GM23338 (cell line): ENCODE data around the gene VMAC. TPM values are rescaled to one million over a fixed set of nuclear protein-coding genes. Genes with fewer than 3 reads are reported as not detected.

ENCODE experiments used
- ATAC-seq: fragments of 200-7000 bp; cut with Tn5 transposase; 3 replicates; pipeline ENCODE4 v1.9.1; 2020
- DNase-seq: peaks from one replicate; pipeline ENCODE4 v3.0.0-alpha.2; 2015; ENCODE audit warnings: low spot score
- H2AFZ ChIP-seq: fragments of 200-600 bp; sonication (generic); 2 replicates; pipeline ENCODE4 v1.8.0; 2016; ENCODE audit warnings: antibody characterized with exemption, mild to moderate bottlenecking, moderate library complexity
- H3F3A ChIP-seq: fragments of 200-600 bp; sonication (generic); replicated peaks from 2 replicates; pipeline ENCODE4 v1.8.0; 2017; ENCODE audit warnings: antibody characterized with exemption, mixed run types, low read depth
- H3K27ac ChIP-seq: fragments of 200-600 bp; sonication (generic); 2 replicates; pipeline ENCODE4 v1.6.1; 2016; ENCODE audit warnings: low read depth
- H3K27me3 ChIP-seq: fragments of 200-600 bp; sonication (generic); 2 replicates; pipeline ENCODE4 v1.8.0; 2016; ENCODE audit warnings: mild to moderate bottlenecking, mixed run types, moderate library complexity; ENCODE audit not compliant: insufficient read depth
- H3K36me3 ChIP-seq: fragments of 200-600 bp; sonication (generic); 2 replicates; pipeline ENCODE4 v1.8.0; 2016; ENCODE audit warnings: mild to moderate bottlenecking; ENCODE audit not compliant: insufficient read depth
- H3K4me1 ChIP-seq: fragments of 200-600 bp; sonication (generic); 2 replicates; pipeline ENCODE4 v1.8.0; 2016; ENCODE audit warnings: mild to moderate bottlenecking, moderate library complexity; ENCODE audit not compliant: insufficient read depth
- H3K4me2 ChIP-seq: fragments of 200-600 bp; sonication (generic); 2 replicates; pipeline ENCODE4 v1.7.1; 2017; ENCODE audit warnings: mixed run types
- H3K4me3 ChIP-seq: fragments of 200-600 bp; sonication (generic); 2 replicates; pipeline ENCODE4 v1.6.1; 2016; ENCODE audit warnings: mixed run types
- H3K79me2 ChIP-seq: fragments of 200-600 bp; sonication (generic); replicated peaks from 2 replicates; pipeline ENCODE4 v1.8.0; 2017; ENCODE audit warnings: mild to moderate bottlenecking; ENCODE audit not compliant: insufficient read depth
- H3K9me2 ChIP-seq: fragments of 200-600 bp; sonication (generic); 2 replicates; pipeline ENCODE4 v1.8.0; 2017; ENCODE audit not compliant: insufficient read depth
- H4K20me1 ChIP-seq: fragments of 200-600 bp; sonication (generic); replicated peaks from 2 replicates; pipeline ENCODE4 v1.8.0; 2017; ENCODE audit warnings: mild to moderate bottlenecking; ENCODE audit not compliant: insufficient read depth
- H3K27ac Mint-ChIP-seq: 2 replicates; pipeline ENCODE4 v1.8.0; 2020; ENCODE audit warnings: inconsistent platforms, mild to moderate bottlenecking, moderate library complexity, mixed read lengths
- H3K27me3 Mint-ChIP-seq: 3 replicates; pipeline ENCODE4 v1.8.0; 2022; ENCODE audit warnings: low read depth, mild to moderate bottlenecking, moderate library complexity, mixed read lengths, inconsistent platforms; ENCODE audit not compliant: insufficient read depth, poor library complexity
- H3K36me3 Mint-ChIP-seq: 3 replicates; pipeline ENCODE4 v1.8.0; 2021; ENCODE audit warnings: low read depth, mild to moderate bottlenecking, inconsistent platforms, moderate library complexity, mixed read lengths
- H3K4me1 Mint-ChIP-seq: 3 replicates; pipeline ENCODE4 v1.8.0; 2020; ENCODE audit warnings: mild to moderate bottlenecking, inconsistent platforms, mixed read lengths
- H3K4me3 Mint-ChIP-seq: 3 replicates; pipeline ENCODE4 v1.8.0; 2021; ENCODE audit warnings: moderate library complexity, mild to moderate bottlenecking, inconsistent platforms, mixed read lengths
- H3K9me3 Mint-ChIP-seq: 3 replicates; pipeline ENCODE4 v1.8.0; 2020; ENCODE audit warnings: moderate library complexity, mild to moderate bottlenecking, inconsistent platforms, mixed read lengths
- CREB1 ChIP-seq: fragments of 250-450 bp; sonication (Bioruptor Pico); IDR thresholded peaks from 2 replicates; pipeline ENCODE4 v1.5.0; 2020; ENCODE audit warnings: low read depth, mild to moderate bottlenecking, moderate library complexity
- CTCF ChIP-seq, 2 experiments: fragments of 200-600 bp in 1 of 2; sonication (generic) in 1 of 2; conservative IDR thresholded peaks; 2 replicates each; pipeline versions ENCODE4 v1.5.1 to v1.6.1; 2016 to 2017; ENCODE audit warnings: antibody characterized with exemption in 2 of 2, low read depth in 2 of 2, mild to moderate bottlenecking in 2 of 2, moderate library complexity in 1 of 2
- ETS1 ChIP-seq: IDR thresholded peaks from 2 replicates; pipeline ENCODE4 v1.6.1; 2016; ENCODE audit warnings: antibody characterized with exemption
- EZH2 ChIP-seq: fragments of 200-600 bp; sonication (generic); IDR thresholded peaks from one replicate; pipeline ENCODE4 v1.8.0; 2017; ENCODE audit warnings: antibody characterized with exemption, mild to moderate bottlenecking, low read depth; ENCODE audit not compliant: unreplicated experiment
- EZH2phosphoT487 ChIP-seq: fragments of 200-600 bp; sonication (generic); IDR thresholded peaks from one replicate; pipeline ENCODE4 v1.8.1; 2018; ENCODE audit warnings: antibody characterized with exemption; ENCODE audit not compliant: unreplicated experiment
- JUNB ChIP-seq: IDR thresholded peaks from one replicate; pipeline ENCODE4 v1.6.1; 2016; ENCODE audit warnings: antibody characterized with exemption; ENCODE audit not compliant: unreplicated experiment
- NANOG ChIP-seq: IDR thresholded peaks from 2 replicates; pipeline ENCODE4 v1.6.1; 2016; ENCODE audit warnings: antibody characterized with exemption, borderline replicate concordance
- POLR2AphosphoS5 ChIP-seq: IDR thresholded peaks from 2 replicates; pipeline ENCODE4 v1.6.1; 2016; ENCODE audit warnings: antibody characterized with exemption, low read depth
- REST ChIP-seq: IDR thresholded peaks from one replicate; pipeline ENCODE4 v1.6.1; 2018; ENCODE audit warnings: antibody characterized with exemption; ENCODE audit not compliant: unreplicated experiment
- STAT1 ChIP-seq: IDR thresholded peaks from one replicate; pipeline ENCODE4 v1.6.1; 2016; ENCODE audit warnings: antibody characterized with exemption; ENCODE audit not compliant: unreplicated experiment
- ZNF114 ChIP-seq: fragments of 250-450 bp; sonication (Bioruptor Pico); IDR thresholded peaks from 2 replicates; pipeline ENCODE4 v1.5.0; 2020; ENCODE audit warnings: mild to moderate bottlenecking, moderate library complexity
- ZNF331 ChIP-seq: fragments of 250-450 bp; sonication (Bioruptor Pico); IDR thresholded peaks from 2 replicates; pipeline ENCODE4 v1.5.0; 2020; ENCODE audit warnings: low read depth, mild to moderate bottlenecking, moderate library complexity
- ZNF462 ChIP-seq: fragments of 250-450 bp; sonication (Bioruptor Pico); IDR thresholded peaks from 2 replicates; pipeline ENCODE4 v1.5.0; 2020; ENCODE audit warnings: mild to moderate bottlenecking, moderate library complexity
- polyA plus RNA-seq: library from polyadenylated mRNA; unstranded; fragments of >200 nt; fragmentation: Nextera tagmentation; extraction: Ambion mirVana; gene quantifications from 2 replicates; pipeline ENCODE4 v1.2.1, GENCODE V29; 2016
- total RNA-seq: library from RNA; depleted of rRNA; stranded (reverse); fragments of >200 nt; shearing (Covaris generic); gene quantifications from 2 replicates; pipeline ENCODE4 v1.2.3, GENCODE V29; 2014

The VMAC gene
- total and polyA plus RNA-seq, 2 experiments from 2014 or later: 0.79 to 3.7 TPM

GRCh38 chr19:5907241-5907640 lies 2.6 kb downstream of the VMAC start:
- Mint-ChIP-seq H3K4me3 (no peak overlapping the region), H3K36me3 (peaks cover 5% of the 10 kb centered on the region), H3K27ac (no peak overlapping the region), H3K27me3 (peaks cover 16% of the 10 kb centered on the region), H3K9me3 (no peaks in the 10 kb centered on the region), H3K4me1 (0 out of 3 replicates have a peak, but pooled peaks cover 3% of the 10 kb centered on the region)
- no peaks in the 10 kb centered on the region for H3K9me2 ChIP-seq
- H3K4me1 ChIP-seq: no peaks in the 10 kb centered on the region
- no peak overlapping the region for H2AFZ ChIP-seq
- no peaks in the 10 kb centered on the region for H3K27me3 ChIP-seq
- DNase-seq (no peak), ATAC-seq (no peak)
- no peaks in the 10 kb centered on the region for H3F3A ChIP-seq
- H3K36me3 ChIP-seq: no peaks in the 10 kb centered on the region
- peaks cover 12% of the 10 kb centered on the region for H3K79me2 ChIP-seq
- TF ChIP-seq ZNF462 (CRISPR knock-in tag) (no peak), NANOG (no peak), ETS1 (no peak), JUNB (no peak), EZH2phosphoT487 (no peak), CREB1 (CRISPR knock-in tag) (no peak), EZH2 (no peak), REST (no peak), CTCF (conservative IDR thresholded peaks at IDR 0.05; ENCODE audit: low read depth in 2 of 2) (no peak), ZNF114 (CRISPR knock-in tag) (no peak), ZNF331 (no peak), POLR2AphosphoS5 (no peak), STAT1 (no peak)
- no peak overlapping the region for H3K4me2 ChIP-seq
- H4K20me1 ChIP-seq: peaks cover 5% of the 10 kb centered on the region
- no peak overlapping the region for H3K27ac ChIP-seq
- H3K4me3 ChIP-seq: no peak overlapping the region
